Heart left ventricle (tissue), 16 donors: ENCODE results near the gene CCN5. TPM values are rescaled to one million over a fixed set of nuclear protein-coding genes. Genes with fewer than 3 reads are reported as not detected.
A peak's percentile ranks its signal among the peaks of the same experiment; 100 is the strongest.

Experiments used
- ATAC-seq, 4 donors: fragments of 200-7000 bp; cut with Tn5 transposase; one replicate each; pipeline ENCODE4 v1.9.1; 2020 to 2022; ENCODE audit warnings: moderate library complexity in 4 of 4, mild to moderate bottlenecking in 3 of 4, moderate number of reproducible peaks in 1 of 4
- DNase-seq, 5 donors: peaks; one replicate each; pipeline ENCODE4 v3.0.0-alpha.2; 2020
- H3K27ac ChIP-seq, 12 donors: fragments of 200-600 bp; sonication (generic) in 4 of 12; one replicate each; pipeline versions ENCODE4 v1.5.0 to v1.8.0; 2016 to 2022; ENCODE audit warnings: mild to moderate bottlenecking in 2 of 12
- H3K27me3 ChIP-seq, 9 donors: fragments of 200-600 bp; sonication (generic) in 2 of 9; one replicate each; pipeline versions ENCODE4 v1.5.1 to v1.8.0; 2016 to 2022; ENCODE audit warnings: mild to moderate bottlenecking in 3 of 9
- H3K36me3 ChIP-seq, 9 donors: fragments of 200-600 bp; sonication (generic) in 2 of 9; one replicate each; pipeline versions ENCODE4 v1.5.0 to v1.8.0; 2018 to 2022; ENCODE audit warnings: mild to moderate bottlenecking in 2 of 9
- H3K4me1 ChIP-seq, 12 donors: fragments of 200-600 bp; sonication (generic) in 4 of 12; one replicate each; pipeline versions ENCODE4 v1.5.0 to v1.8.0; 2016 to 2022; ENCODE audit warnings: mild to moderate bottlenecking in 3 of 12
- H3K4me3 ChIP-seq, 12 donors: fragments of 200-600 bp; sonication (generic) in 4 of 12; one replicate each; pipeline versions ENCODE4 v1.5.0 to v1.8.0; 2017 to 2022; ENCODE audit warnings: mild to moderate bottlenecking in 9 of 12, moderate library complexity in 4 of 12
- H3K9me3 ChIP-seq, 12 donors: fragments of 200-600 bp; sonication (generic) in 4 of 12; one replicate each; pipeline versions ENCODE4 v1.5.0 to v1.8.0; 2016 to 2022; ENCODE audit warnings: mild to moderate bottlenecking in 1 of 12
- CTCF ChIP-seq, 12 donors: fragments of 200-600 bp; sonication (generic) in 4 of 12; IDR thresholded peaks; one replicate each; pipeline versions ENCODE4 v1.5.0 to v1.8.0; 2018 to 2022; ENCODE audit warnings: antibody characterized with exemption in 12 of 12, mild to moderate bottlenecking in 5 of 12
- POLR2A ChIP-seq, 2 donors: fragments of 450-650 bp; IDR thresholded peaks; one replicate each; pipeline ENCODE4 v1.6.1; 2017; ENCODE audit warnings: antibody characterized with exemption in 2 of 2, mild to moderate bottlenecking in 2 of 2, moderate library complexity in 2 of 2
- WGBS, 4 donors: extraction: QIAGEN DNeasy Blood & Tissue Kit in 2 of 4; methylation state at CpG; one replicate each; pipeline versions ENCODE4 v1.1.5 to v1.1.7; 2013 to 2018; 5-methylcytosine and 5-hydroxymethylcytosine counted together
- intact Hi-C, 10 donors: fragments of 100-400 bp; cut with DNase I; formaldehyde crosslinking; loops; one replicate each; pipeline versions ENCODE4 v1.11.1 to v1.14.2; 2022
- polyA plus RNA-seq, 2 donors: library from polyadenylated mRNA; stranded (reverse); fragments of 200-250 nt; gene quantifications; one replicate each; pipeline ENCODE4 v1.2.3, GENCODE V29; 2013
- total RNA-seq, 9 donors: library from RNA; depleted of rRNA in 2 of 9; stranded (reverse); fragments of >200 nt in 2 of 9; fragmentation: NEBNext Ultra II Directional in 3 of 9; extraction: Animal tissue kit (Norgen Biotek cat#: 25700) in 3 of 9; gene quantifications; one replicate each; pipeline versions ENCODE4 v1.1.0 to v1.2.4, GENCODE V29; 2016 to 2023
- donor health status: ischemic (EF 13 %, LVEDD 7.1; RV severe dilation, severe dysfunction).
- donor health status: healthy with polysubstance abuse.
- donor health status: DM: no; HTN: yes; CAD: no.
- donor health status: DM: no; HTN: no; CAD: no.
- donor health status: ischemic (EF 25% LVEDD 6.9; RV normal size, moderate dysfunction).
- donor health status: ischemic (EF 25% LVEDD 5.7; RV mildly dilated, moderate dysfunction).
- donor health status: healthy.
- donor health status: DM: yes; HTN: yes; CAD: no.
- donor health status: ischemic (EF 35%, LVEDD 5.7; RV mildly dilated, moderate dysfunction).
- donor health status: nonischemic (EF 11% LVEDD 7.7; RV severe dilation, severe dysfunction).
- donor health status: DM: yes; HTN: yes; CAD: no.
- donor health status: PGD.
- donor health status: ischemic (EF 29% LVEDD 5.4; RV normal size, mild dysfunction).
- donor health status: nonischemic (EF 23%, LVEDD 6.1; RV moderate dilation, normal function).

Gene CCN5
- total and polyA plus RNA-seq, 11 donors: 7.3 to 92.3 (median 28.7) TPM

GRCh38 chr20:44692932-44693480 lies 22.2 kb upstream of the CCN5 start:
- TF ChIP-seq POLR2A (IDR thresholded peaks at IDR 0.05) (peak in 1 of 2 donors; percentile 18), CTCF (IDR thresholded peaks at IDR 0.05) (no peak)
- no peaks in the 10 kb centered on the region for H3K27me3 ChIP-seq
- peak; percentile 32 to 83 (median 82) for ATAC-seq
- peak; percentile 64 to 86 (median 76) for DNase-seq
- 16 to 31% (median 21%) methylated on average over 7 of the region's 7 CpGs for WGBS, 4 donors
- H3K4me1 ChIP-seq: peaks cover 0 to 56% (median 34%) of the 10 kb centered on the region in 12 donors
- H3K36me3 ChIP-seq: no peaks in the 10 kb centered on the region
- H3K4me3 ChIP-seq: no peak overlapping the region
- intact Hi-C loops: loop anchor here in 1 of 10 donors (2.0 kb wide), 1 partner anchor 36 kb away; no protein-coding TSS in a partner anchor
- peaks cover 0 to 10% (median 0%) of the 10 kb centered on the region in 12 donors for H3K9me3 ChIP-seq
- peak overlapping the region; percentile 42 to 95 (median 82) for H3K27ac ChIP-seq

GRCh38 chr20:44693627-44694026 lies 21.5 kb upstream of the CCN5 start:
- Histone ChIP-seq H3K36me3 (no peaks in the 10 kb centered on the region), H3K4me1 (peaks cover 0 to 56% (median 34%) of the 10 kb centered on the region in 12 donors), H3K27ac (peak overlapping the region; percentile 42 to 95 (median 82)), H3K27me3 (no peaks in the 10 kb centered on the region), H3K4me3 (no peak overlapping the region), H3K9me3 (peaks cover 0 to 10% (median 0%) of the 10 kb centered on the region in 12 donors)
- ATAC-seq (no peak), DNase-seq (no peak)
- intact Hi-C loops: loop anchor here in 2 of 10 donors (2.0 kb wide), 2 partner anchors 21 to 35 kb away; partner anchors contain the start of gene CCN5 (in 1 of the 2)
- no peak for TF ChIP-seq CTCF (IDR thresholded peaks at IDR 0.05)
- TF ChIP-seq POLR2A (IDR thresholded peaks at IDR 0.05): no peak

GRCh38 chr20:44694159-44694558 lies 21.0 kb upstream of the CCN5 start:
- ATAC-seq: no peak
- intact Hi-C loops: loop anchor here in 1 of 10 donors (2.0 kb wide), 1 partner anchor 21 kb away; the partner anchor contains the start of gene CCN5

More at GRCh38 chr20:44694159-44694558, 21.0 kb upstream of the CCN5 start:
- no peak for DNase-seq
- no peak overlapping the region for H3K4me3 ChIP-seq
- H3K36me3 ChIP-seq: no peaks in the 10 kb centered on the region
- no peaks in the 10 kb centered on the region for H3K27me3 ChIP-seq
- peaks cover 0 to 56% (median 34%) of the 10 kb centered on the region in 12 donors for H3K4me1 ChIP-seq
- H3K9me3 ChIP-seq: peaks cover 0 to 10% (median 0%) of the 10 kb centered on the region in 12 donors
- 93 to 100% (median 96%) methylated on average over 4 of the region's 4 CpGs for WGBS, 4 donors
- TF ChIP-seq POLR2A (IDR thresholded peaks at IDR 0.05) (no peak), CTCF (IDR thresholded peaks at IDR 0.05) (no peak)
- peak overlapping the region in 10 of 12 donors; percentile 17 to 95 (median 68) for H3K27ac ChIP-seq
